Measurements from ENCODE around the gene GAK.
"Not testable (repeated sequence)": the region's sequence is repeated elsewhere in the genome, so short reads cannot be mapped to it uniquely, and the experiment has no call there.

The GAK gene

GRCh38 chr4:925171-925570, 6.9 kb downstream of the GAK start:
- no peak for DNase-seq

DNA sequence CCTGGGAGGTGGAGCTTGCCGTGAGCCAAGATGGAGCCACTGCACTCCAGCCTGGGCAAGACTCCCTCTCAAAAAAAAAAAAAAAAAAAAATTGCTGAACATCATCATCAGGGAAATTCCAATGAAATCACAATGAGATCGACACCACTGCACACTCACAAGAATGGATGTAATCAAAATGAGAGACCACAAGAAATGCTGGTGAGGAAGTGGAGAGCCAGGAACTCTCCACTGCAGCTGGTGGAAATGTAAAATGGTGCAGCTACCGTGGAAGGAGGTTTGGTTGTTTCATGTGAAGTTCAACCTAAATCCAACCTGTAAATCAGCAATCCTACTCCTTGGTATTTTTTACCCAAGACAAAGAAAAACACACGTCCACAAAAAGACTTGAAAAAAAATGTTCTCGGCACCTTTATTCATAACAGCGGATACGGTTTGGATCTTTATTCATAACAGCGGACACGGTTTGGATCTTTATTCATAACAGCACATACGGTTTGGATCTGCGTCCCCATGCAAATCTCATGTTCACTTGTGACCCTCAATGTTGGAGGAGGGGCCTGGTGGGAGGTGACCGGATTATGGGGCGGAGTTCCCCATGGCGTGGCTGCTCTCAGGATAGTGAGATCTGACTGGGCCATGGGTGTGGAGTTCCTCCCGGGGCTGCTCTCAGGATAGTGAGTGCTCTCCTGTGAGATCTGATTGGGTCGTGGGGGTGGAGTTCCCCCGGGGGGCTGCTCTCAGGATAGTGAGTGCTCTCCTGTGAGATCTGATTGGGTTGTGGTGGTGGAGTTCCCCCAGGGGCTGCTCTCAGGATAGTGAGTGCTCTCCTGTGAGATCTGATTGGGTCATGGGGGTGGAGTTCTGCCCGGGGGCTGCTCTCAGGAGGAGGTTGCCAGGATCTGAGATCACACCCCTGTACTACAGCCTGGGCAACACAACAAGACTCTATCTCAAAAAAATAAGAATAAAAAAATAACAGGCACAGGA, 7.7 kb downstream of the GAK start:
- no peak for DNase-seq

DNA sequence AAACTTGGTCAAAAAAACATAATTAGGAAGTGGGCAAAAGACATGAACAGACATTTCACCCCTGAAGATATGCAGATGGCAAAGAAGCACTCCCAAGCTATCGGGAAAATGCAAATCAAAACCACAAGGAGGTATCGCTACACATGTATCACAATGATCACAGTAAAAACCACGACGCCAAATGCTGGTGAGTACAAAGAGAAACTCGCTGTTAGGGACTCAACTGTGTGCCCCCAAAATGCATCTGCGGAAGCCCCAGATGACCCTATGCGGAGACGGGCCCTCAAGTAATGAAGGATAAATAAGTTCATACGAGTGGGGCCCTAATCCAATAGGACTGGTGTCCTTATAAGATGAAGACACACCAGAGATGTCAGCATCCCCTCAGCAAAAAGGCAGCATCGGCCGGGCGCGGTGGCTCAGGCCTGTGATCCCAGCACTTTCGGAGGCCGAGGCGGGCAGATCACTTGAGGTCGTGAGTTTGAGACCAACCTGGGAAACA, 10.2 kb downstream of the GAK start:
- no peak for DNase-seq

DNA sequence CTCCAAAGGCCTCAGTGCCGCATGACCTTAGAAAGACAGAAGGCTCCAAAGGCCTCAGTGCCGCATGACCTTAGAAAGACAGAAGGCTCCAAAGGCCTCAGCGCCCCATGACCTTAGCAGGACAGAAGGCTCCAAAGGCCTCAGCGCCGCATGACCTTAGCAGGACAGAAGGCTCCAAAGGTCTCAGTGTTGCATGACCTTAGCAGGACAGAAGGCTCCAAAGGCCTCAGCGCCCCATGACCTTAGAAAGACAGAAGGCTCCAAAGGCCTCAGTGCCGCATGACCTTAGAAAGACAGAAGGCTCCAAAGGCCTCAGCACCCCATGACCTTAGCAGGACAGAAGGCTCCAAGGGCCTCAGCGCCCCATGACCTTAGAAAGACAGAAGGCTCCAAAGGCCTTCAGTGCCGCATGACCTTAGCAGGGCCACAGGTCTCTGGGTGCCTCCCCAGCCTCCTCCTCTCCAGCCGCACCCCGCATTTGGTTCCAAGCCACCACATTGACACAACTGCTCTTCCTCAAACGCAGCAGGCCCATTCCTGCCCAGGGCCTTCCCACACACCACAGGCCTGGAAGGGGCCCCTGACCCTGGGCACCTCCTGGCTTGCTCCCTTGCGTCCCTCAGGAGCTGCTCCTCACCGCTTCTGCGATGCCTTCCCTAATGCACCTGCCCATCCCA, 13.0 kb downstream of the GAK start:
- DNase-seq: not testable (repeated sequence)

- DNase-seq: not testable (repeated sequence)
These were observed 13.5 kb downstream of the GAK start for GRCh38 chr4:918591-918990.

DNA sequence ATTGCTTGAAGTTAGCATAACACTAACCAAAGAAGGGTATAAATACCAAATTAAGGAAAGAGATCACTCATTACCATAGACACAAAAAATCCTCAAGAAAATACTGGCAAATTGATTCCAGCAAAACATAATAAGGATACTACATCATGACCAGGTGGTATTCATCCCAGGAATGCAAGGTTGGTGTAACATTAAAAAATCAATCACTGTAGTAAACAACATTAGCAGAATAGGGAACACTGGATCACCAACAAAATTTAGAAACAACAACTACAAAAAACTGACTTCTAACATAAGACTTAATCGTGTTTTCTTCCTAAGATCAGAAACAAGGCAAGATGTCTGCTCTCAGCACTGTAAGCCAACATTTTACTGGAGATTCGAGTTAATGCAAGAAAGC, 14.1 kb downstream of the GAK start:
- no peak for DNase-seq

GRCh38 chr4:917466-917865, 14.7 kb downstream of the GAK start:
- no peak for DNase-seq

DNA sequence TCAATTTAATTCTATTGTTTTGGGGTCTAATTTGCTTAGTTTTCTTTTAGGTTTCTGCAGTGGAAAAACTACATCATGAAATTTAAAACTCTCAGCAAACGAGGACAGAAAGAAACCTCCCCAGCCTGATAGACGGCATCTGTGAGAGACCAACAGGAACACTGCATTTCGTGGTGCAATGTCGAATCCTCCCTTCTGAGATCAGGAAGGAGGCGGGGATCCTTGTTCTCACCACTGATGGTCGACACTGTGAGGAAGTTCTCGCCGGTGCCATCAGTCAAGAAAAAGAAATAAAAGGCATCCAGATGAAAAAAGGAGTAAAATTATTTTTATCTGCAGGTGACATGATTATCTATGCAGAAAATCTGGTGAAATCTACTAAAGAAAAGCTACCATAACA, 16.5 kb downstream of the GAK start:
- DNase-seq: no peak

GRCh38 chr4:915041-915474, 17.1 kb downstream of the GAK start:
- DNase-seq: no peak

DNA sequence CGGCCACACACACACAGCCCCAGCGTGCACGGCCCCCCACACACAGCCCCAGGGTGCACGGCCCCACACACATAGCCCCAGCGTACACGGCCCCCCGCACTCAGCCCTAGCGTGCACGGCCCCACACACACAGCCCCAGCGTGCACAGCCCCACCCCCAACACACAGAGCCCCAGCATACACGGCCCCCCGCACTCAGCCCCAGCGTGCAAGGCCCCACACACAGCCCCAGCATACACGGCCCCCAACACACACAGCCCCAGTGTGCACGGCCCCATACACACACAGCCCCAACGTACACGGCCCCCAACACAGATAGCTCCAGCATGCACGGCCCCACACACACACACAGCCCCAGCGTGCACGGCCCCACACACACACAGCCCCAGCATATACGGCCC, 17.6 kb downstream of the GAK start:
- DNase-seq: no peak

DNA sequence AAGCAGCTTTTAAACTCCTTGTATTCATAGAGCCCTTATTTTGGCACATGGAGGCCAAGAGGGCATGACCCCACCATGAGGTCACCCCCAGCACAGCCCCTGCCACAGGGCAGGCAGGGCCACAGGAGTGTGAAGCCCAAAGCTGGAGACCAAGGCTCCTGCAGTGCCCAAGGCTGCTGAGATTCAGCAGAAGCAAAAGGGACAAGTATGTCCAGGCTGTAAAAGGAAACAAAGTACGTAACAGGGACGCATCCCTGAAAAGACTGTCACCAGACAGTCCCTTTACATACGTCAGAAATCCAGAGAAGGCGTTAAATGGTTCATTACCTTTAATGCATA, 18.9 kb downstream of the GAK start:
- DNase-seq: no peak

DNA sequence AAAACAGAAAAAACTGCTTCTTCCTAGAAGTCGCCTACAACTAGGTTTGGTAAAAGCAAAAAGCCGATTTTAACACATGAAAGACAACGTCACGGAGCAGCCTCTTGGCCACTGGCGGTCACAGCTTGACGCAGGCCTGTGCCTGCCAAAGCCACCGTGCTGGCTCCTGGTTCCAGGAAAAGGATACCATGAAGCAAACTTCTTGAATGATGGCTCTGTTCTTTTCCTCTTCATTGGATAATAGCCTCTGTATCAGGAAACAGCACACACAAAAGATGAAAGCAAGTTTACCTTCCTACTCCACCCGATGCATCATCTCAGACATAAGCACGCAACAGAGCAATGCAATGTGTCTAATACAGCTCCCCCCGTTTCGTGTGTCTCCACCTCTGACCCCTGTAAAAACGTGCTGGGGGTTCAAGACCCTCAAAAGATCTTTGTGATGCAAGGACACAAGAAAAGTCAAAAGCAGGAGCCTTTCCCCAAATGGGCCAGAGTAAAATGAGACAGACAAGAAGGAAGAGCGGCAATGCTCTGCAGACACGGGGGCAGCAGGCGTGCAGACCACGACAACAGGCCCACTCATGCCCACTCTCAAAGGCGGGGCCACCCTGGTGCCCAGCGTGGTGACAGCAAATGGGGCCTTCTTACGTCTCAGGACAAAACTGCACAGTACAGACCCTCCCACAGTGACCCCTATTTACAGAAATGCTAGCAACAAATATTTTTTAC, 19.4 kb downstream of the GAK start:
- no peak for DNase-seq

DNA sequence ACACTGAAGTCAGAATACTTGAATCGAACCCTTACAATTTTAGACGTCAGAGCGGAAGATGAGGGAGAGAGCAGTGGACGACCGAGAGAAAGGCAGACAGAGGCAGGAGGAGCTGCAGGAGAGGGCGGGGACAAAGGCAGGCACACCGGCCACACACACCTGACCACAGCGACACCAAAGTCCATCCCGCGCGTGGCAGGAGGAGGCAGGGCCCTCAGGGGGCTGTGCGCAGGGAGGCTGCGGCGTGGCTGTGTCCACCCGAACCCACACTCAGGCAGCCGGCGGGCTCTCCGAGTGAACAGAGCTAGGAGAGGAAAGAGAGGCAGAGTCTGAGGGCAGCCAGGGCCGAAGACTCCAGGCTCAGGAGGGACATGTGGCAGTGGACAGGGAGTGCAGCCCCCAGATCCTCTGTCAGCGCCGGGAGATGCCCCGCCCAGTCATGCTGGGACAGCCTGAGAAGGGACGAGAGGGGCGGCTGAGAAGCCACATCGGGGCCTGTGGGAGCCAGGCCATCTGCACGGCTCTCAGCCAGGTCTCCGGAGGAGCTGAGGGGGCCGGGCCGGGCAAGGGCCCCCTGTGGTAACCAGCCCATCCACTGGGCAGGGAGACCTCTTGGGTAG, 20.1 kb downstream of the GAK start:
- DNase-seq: no peak

DNA sequence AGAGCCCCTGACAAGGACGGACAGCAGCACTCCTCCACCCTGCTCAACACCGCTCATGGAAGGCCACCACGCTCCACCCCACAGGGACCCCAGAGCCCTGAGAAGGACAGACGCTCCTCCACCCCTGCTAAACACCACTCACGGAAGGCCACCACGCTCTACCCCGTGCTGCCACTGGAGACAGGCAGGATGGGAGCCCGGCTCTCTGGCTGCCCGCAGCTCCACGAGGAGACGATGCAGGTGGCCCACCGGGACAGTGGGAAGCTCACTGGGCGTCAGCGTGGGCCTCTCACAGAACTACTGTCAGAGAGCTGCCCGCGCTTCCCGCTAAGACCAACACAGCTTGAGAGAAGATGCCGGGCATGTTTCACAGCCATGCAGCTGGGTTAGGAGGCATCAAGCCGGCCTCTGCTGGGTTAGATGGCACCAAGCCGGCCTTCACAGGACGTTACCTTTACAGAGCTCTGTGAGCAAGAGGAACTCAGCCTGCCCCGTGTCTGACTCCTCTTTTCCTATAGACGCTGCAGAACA, 20.8 kb downstream of the GAK start:
- no peak for DNase-seq

DNA sequence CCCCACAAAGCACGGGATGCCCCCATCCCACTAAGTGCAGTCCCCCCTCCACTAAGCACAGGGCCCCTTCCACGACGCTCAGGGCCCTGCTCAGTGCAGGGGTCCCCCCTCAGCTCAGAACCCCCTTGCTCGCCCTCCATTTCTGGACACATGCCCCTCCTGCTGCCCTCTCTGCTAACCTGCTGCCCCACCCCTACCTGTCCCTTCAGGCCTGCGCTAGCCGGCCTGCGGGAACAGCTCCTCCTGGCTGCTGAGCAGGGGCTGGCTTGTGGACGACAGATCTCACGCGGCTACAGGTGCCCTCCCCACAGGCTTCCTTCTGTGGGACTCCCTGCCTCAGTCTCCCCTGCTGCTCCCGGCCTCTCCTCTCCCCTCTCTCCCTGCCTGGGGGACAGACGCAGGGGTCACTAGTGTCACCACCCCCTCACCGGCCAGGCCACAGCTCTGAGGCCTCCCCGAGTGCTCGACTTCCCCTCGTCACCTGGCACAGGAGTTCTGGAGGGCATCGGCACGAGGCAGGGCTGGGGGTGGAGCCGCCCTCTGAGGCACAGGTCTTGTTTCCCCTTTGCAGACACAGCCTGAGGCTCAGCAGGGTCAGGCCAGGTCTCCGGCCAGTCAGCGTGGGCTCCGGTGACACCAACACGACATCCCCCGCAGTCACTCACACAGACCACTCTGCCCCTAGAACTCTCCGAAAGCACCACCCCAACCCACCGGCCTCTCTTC, 21.6 kb downstream of the GAK start:
- DNase-seq: no peak

DNA sequence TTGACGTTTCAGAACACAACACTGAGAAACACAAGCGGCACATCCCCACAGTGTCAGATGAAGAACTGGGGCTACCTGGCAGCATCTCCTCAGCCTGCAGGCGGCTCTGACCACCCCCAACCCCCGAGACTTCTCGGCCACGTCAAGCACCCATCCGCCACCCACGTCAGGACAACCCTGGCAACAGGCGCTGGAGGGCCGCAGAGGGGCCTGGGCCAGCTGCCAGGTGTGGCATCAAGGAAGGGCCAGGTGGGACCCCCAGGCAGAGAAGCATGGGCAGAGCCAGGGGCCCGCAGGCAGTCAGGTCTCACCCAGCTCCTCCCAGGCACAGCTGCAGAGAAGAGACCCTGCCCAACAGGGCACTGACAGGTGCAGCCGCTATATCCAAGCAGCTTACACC, 22.3 kb downstream of the GAK start:
- no peak for DNase-seq

GRCh38 chr4:909131-909571, 23.0 kb downstream of the GAK start:
- no peak for DNase-seq

DNA sequence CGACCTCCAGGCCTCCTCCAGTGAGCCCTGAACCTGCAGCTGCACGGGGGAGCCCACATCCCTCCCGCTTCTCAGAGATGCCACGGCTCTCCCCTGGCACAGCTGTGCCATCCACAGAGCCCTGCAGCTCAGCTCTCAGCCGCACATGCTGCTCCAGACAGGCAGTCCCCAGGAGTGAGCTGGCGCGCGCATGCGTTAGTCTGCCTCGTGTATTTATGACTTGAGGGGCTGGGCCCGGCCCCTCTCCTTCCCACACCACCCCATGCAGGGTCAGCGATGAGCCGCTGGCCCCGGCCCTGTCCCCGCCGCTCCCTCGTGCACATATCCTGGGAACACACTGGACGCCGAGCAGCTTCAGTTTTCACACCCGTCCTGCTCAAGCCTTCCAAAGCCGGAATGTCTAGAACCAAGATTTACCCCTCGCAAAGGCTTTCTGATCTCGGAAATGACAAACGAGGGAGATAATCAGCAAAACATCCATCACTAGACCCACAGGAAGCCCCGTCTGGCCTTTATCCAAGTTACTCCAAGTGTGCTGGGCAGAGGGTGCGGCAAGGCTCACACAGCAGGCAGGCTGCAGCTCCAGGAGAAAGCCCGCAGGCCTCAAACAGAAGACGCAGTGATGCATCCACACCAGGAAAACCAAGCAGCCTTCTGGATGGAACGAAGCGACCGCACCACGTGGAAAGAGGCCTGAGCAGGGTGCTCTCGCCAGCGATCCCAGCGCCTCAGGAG, 24.3 kb downstream of the GAK start:
- DNase-seq: no peak

GRCh38 chr4:907103-907400, 25.1 kb downstream of the GAK start:
- no peak for DNase-seq

- no peak for DNase-seq
These were observed 25.6 kb downstream of the GAK start for GRCh38 chr4:906339-907102.
